GM19043 (cell line): ENCODE data around the gene NMRK1.

Experiments
- ATAC-seq: cut with Tn5 transposase; IDR thresholded peaks from one replicate; pipeline ENCODE4 v1.9.1; 2021; ENCODE audit warnings: low read depth; ENCODE audit not compliant: unreplicated experiment

Gene NMRK1

DNA sequence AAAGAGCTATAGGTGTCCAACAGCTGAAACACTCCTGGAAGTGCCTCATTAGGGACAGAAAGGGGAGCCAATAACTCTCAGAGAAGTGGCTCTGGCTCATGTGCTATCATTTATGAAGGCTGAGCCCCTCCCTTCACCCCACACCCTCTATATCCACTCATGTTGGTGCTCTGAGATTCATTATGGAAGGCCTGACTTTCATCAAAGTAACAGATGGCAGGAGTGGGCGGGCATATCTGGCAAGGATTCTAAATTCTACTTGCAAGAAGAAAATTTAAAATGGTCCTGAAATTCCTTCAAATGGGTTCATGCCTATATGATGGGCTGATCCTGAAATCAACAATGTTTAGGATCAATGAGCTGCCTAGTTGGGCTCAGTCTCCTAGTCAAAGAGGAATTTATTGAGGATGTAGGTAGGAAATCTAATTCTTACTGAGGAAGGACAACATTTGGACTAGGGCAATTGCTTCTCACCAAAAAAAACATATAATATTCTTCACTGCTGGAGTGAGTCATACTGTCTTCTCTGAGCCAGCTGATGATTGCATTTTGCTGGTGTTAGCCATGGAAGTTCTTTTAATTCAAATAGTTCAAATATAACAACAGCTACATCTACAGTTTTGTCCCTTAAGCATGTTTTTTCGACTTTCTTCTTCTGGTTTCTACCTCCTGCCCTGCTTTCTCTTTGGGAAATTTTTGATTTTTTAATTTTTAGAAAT, 23.5 kb downstream of the NMRK1 start:
- ATAC-seq: no peak

DNA sequence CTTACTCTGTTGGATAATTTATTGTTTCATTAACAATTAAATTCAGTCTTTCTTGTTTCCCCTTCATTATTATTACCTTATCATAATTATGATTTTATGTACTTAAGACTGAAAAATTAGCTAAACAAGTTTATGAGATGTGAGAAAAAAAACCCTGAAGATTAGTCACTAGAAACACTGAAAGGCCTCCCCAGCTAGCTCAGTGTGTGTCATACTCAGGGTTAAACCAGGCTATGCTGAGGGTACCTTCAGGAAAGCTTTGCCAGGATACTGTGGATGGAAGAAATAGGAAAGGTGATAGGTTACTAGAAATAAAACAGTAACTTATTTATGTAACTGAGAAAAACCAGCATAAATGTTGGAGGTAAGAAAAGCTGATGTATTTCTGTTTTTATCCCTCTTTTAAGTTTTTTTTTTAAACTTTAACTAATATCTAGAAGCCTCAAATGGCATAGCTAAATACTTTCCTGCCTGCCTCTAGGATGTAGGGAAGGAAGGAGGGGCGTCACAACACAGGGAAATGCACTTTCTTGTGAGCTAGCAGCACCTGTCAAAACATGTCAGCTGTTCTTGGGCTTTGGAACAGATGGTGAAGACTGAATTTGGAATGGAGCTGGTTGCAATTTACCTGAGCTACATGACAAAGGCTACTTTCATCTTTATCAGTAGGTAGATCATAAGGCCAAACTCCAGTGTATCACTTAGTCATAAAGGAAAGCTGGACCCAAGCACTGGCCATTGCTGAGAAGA, 24.2 kb downstream of the NMRK1 start:
- no peak for ATAC-seq

DNA sequence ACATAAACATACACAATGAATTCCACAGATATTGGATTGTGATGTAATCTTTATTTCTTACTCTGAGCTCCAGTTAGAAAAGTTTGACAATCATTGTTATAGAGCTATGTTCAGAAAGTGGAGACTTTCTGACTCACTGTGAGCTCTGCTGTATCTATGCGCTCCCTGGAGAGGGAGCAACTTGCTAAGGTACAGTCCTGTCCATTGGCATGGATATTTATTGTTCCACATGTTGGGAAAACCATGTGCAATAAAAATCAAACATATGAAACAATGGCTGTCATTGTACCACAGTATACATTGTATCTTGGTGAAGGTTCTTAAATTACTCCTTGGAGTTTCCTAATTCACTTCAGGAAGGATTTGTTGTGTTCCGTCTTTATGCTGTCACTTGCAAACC, 26.8 kb downstream of the NMRK1 start:
- no peak for ATAC-seq

DNA sequence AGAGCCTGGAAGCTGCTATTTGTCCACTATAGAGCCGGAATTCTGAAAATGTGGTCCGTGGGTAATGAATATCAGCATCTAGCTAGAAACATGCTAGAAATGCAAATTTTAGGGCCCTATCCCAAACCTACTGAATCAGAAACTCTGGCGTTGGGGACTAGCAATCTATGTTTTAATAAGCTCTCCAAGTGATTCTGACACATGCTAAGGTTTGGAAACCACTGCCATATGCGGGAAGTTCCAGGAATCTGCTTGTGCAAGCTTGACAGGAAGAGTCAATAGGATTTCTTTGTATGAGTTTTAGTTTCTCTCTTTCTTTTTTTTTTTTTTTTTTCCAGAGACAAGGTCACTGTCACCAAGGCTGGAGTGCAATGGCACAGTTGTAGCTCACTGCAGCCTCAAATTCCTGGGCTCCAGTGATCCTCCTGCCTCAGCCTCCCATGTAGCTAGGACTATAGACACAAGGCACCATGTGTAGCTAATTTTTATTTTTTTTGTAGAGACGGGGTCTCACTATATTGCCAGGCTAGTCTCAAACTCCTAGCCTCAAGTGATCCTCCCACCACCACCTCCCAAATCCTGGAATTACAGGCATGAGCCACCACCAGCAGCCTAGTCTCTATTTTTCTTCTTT, 33.5 kb downstream of the NMRK1 start:
- ATAC-seq: no peak

DNA sequence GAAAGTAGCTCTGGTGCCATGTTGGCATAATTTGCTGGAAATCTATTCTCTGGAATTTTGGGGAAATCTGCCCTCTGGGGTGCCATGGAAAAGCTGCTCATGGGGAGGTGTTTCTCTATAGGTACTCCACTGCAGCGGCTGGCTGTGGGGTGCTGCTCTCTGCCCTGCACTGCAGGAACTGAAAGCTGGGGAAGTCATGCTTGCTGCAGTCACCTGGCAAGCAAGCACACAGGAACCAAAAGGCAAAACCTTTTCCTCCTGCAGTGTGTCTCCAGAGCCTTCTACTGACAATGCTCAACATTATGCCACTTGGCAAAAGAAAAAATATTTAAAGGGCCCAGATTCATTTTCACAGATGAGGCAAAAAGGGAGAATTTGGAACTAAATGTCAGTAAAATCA, 34.1 kb downstream of the NMRK1 start:
- peak; percentile 99 for ATAC-seq

DNA sequence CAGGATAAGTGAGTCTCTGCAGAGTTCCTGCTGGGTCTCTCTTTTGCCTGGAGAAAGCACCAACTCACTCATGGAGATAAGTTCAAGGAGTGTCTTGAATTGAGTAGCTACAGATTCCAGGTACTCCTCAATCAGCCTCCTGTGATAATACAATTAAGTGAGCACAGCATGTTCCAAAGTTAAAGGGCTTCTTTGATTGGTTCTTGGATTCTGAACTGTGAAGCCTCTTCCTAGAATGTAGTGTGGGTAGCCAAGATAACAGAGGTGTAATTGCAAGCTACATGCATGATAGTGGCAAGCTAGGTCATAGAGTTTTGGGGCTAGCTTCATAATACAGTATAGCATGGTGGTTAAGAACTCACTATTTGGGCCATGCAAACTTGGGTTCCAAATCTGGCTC, 36.7 kb downstream of the NMRK1 start:
- ATAC-seq: no peak

DNA sequence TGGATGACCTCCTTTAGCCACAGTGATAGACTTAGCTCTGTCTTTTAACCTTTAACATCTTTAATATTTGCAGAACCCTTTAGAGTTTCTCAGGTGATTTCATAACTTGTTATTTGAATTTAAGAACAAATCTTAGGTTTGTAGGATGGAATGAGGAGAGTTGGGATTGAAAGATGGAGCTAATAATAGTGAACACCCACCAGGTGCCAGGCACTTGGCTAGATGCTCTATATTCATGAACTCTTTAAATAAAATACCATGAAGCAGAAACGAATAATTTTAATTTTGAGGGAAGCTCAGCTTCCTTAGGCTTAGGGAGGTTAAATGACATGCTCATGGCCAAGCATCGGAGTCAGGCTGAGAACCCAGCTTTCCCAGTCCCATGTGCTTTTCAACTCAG, 40.4 kb downstream of the NMRK1 start:
- no peak for ATAC-seq

DNA sequence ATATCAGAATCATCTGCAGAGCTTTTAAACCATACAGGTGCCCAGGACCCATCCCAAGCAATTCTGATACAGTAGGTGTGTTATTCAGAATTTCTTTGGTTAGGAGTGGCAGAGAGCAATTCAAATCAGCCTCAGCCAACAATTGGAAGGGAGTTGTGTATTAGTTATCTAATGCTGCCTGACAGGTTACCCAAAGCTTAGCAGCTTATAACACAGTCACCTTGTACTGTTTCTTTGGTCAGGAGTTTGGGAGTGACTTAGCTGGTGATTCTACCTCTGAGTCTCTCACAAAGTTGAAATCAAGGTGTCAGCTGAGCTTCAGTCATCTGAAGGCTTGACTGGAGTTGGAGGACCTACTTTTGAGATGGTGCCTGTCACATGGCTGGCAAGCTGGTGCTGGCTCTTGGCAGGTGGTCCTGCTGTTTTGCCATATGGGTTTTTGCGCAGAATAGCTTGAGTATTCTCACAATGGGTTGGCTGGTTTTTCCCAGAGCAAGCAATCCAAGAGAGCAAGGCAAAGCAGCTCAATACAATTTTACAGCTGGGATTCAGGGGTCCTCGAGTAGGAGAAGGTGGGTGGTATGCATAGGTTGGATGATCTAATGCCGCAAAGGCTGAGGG, 41.1 kb downstream of the NMRK1 start:
- no peak for ATAC-seq

DNA sequence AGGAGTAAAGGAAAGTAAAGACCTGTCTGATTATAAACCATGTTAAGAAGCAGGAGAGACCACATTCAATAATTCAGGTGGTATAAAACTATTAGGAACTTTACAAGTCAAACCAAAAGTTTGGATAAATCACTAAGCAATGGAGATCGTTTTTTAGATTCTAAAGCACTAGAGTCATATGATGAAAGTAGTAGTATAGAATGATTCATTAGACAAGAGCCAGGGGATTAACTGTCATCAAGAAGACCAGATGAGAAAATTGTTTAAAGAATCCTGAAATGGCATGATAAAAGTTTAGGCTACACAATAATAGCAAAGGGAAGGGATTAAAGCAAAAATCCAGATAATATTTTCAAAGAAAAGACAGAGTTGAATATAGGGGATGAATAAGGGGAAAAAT, 46.9 kb downstream of the NMRK1 start:
- ATAC-seq: no peak

DNA sequence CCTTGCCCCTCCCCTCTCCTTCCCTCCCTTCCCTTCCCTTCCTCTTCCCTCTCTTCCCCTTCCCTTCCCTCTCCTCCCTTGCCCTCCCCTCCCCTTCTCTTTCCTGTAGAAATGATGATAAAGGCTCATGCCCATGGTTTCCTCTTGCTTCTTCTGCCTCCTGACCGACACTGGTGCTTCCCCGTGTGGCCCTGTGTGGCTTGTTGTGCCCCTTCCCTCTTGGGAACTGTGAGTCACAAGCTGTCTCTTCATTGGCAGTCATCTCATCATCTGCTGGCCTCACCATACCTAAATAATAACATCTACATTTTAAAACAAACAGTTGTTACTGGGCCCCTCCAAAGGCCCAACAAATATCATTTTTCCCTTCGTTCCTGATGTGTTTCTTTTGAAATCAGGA, 48.2 kb downstream of the NMRK1 start:
- no peak for ATAC-seq

DNA sequence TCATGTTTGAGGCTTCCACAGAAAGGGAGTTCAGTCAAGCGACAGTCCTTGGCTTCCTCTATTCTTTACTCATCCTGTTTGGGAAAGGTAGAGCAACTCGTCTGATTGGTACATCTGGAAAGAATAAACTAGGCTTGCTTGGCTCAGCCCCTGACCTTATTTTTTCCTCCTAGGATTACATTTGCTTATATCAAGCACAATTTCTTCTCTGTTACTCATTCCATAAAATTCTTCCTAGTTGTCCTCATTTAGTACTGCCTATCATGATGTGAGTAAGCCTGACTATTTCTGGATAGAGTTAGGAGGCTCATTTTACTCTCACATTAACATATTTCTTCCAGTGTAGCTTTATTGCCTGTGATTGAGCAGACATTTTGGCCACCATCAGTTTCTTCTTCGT, 48.9 kb downstream of the NMRK1 start:
- ATAC-seq: no peak

DNA sequence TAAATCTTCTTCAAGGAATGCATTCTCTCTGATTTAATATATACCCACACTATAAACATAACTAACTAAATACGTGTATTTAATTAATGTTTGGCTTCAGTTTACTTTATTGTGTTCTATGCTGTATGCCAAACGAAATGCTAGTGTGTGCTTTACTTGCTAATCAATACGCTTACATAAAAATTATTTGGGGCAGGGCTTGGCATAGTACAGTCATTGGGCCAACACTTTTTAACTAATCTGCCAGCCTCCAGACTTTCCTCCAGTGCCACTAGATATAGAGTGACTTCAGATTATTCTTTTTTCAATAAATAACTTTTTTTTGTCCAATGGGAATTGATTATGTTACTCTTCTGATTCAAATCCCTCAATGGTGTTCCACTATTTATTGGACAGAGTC, 51.2 kb downstream of the NMRK1 start:
- no peak for ATAC-seq

DNA sequence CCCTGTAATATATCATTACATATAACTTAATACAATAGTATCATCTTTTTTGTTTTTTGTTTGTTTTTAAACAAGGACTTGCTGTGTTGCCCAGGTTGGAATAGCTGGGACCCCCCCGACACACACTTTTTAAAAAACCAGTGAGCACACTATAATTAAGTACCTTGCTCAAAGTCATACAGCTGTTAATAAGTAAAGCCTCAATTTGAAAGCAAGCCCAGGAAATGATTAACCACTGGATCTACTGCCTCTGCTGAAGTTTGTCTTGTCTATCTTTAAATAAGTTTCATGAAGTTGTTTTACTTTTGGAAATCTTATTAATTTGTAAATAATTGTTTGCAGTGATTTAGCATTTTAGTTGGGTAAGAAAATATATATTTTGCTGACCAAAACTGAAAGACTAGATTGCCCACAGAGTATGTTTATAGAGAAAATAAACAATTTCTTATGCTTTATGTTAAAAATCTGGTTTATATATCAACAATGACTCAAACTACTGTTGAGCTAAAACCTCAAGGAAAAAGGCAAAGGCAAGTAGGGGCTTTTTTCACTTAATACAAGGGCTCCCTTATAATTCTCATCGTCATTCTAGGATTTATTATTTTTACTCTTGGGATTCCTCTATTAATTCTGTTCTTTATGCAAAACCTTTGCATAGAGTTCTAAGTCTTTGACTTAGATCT, 54.0 kb downstream of the NMRK1 start:
- ATAC-seq: peak; percentile 96

DNA sequence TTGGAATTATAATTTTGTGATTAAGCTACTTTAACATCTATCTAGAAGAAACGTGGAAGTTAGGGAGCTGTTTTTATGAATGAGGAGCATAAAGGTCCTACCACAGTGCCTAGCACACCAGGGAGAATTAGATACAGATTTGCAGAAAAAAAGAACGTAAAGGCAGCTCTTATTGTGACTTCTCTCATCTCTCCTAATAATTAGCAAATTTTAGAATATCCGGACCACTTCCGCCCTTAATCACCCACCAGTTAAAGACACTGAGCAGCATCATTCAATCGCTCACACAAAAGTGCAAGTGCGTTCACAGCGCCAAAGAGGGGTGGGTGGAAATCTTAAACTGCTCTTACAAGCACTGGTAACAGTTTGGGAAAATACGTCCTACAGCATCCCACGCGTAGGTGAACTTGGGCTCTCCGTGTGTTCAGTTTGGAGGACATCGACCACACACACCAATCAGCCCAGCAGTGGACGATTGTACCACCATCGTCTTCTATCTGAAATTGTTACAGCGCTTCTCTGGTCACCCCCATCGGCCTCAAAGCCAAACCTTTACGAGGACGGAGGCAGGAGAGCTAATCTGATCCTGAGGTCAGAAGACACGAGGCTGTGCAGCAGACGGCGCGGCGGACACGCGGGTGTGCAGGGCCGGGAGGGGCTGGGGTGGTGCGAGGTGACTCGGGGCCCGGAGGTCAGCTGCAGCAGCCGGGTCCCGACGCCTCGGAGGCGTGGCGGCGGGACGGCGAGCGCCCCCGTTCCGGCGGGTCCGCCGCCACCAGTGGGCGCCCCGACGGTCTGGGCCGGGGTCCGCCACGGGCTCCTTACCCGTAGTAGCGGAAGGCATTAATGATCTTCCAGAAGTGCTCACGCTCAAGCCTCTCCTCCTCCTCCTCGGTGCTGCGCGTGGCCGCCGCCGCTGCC, 60.5 kb downstream of the NMRK1 start:
- ATAC-seq: peak; percentile 29

DNA sequence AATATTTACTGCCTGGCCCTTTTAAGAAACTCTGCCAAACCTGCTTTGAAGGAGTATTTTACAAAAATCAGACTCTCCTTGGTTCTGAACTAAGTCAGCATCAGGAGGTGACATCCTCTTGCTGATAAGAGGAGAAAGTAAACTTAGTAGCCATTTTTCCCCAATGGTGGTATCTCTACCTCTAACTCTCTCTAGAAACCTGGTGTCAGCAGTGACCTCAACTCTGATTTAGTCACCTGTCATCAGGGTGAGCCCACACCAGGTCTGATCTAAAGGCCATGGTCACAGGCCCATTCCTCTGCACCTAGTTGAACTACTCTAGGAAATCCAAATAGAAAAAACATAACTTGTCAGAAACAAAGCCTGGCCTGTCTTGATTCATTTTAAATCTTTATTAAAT, 64.1 kb downstream of the NMRK1 start:
- ATAC-seq: no peak

DNA sequence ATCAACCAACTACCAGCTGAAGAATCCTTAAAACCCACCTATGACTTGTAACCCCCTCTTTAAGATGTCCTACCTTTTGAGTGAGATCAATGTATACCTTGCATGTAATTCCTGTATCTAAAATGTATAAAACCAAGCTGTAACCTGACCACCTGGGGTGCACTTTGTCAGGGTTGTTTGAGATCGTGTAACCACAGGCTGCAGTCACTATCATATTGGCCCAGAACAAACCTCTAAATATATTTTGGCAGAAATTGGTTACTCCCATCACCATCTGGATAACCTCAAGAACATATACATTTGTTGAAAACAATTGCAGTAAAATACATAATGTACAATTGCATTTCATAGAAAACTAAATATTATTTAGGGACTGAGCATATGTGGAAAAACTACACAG, 68.3 kb downstream of the NMRK1 start:
- ATAC-seq: no peak

DNA sequence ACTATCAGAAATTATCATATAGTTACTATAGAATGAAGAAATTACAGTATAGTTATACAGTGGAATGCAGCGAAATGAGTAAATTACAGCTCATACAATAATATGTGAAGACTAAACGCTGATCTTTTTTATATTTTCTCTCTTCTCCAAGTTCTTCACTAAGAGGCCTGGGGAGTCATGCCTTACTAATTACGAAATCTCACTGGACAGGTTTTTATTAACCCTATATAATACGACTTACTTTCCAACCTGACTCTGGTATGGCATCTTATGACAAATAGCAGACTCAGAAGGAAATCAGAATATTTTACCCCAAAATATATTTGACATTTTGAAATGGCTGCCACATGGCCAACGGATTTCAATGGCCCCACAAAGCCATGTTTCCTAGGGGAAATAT, 68.9 kb downstream of the NMRK1 start:
- ATAC-seq: no peak

DNA sequence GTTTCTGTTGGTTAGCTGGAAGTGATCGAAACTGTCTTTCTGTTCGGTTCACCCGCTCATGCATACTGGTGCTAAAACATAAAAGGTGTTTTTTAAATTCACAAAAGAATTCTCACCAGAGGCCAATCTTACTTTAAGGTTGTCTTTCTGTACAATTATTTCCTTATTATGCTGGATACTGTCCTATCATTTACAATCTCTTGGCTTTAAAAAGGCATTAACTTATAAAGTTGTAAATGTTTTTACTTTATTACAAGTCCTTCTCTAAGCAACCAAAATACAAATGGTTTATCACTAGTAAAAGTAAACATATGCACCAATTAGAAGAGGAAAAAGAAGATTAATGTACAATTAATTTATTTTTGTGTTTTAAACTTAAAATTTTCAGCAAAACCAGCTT, 70.6 kb downstream of the NMRK1 start:
- no peak for ATAC-seq

DNA sequence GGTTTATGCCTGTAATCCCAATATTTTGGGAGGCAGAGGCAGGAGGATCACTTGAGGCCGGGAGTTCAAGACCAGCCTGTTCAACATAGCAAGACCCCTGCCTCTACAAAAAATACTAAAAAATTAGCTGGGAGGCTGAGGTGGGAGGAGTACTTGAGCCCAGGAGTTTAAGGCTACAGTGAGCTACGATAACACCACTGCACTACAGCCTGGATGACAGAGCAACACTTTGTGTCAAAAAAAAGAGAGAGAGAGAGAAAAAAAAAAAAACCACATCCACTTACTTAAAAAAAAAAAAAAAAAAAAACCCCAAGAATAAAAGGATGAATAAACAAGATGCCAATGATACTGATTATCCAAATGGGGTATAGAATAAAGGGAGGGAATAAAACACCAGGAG, 74.2 kb downstream of the NMRK1 start:
- no peak for ATAC-seq
